GM12801 (cell line): Measurements from ENCODE around the gene IL18R1.

Source experiments
- CTCF ChIP-seq: IDR thresholded peaks from one replicate; pipeline ENCODE4 v1.5.1; 2011; ENCODE audit warnings: control low read depth; ENCODE audit not compliant: insufficient read length; ENCODE audit errors: extremely low read depth

IL18R1 gene

GRCh38 chr2:102336502-102336945 is 19.1 kb upstream of the IL18R1 start:
- no peak for TF ChIP-seq CTCF

GRCh38 chr2:102337012-102337411 is 18.6 kb upstream of the IL18R1 start:
- no peak for TF ChIP-seq CTCF

GRCh38 chr2:102337481-102338386 is 17.9 kb upstream of the IL18R1 start:
- TF ChIP-seq CTCF, result no peak

GRCh38 chr2:102340778-102341177 is 14.8 kb upstream of the IL18R1 start:
- TF ChIP-seq CTCF, result no peak

GRCh38 chr2:102342888-102343287 is 12.7 kb upstream of the IL18R1 start:
- TF ChIP-seq CTCF, result no peak

- no peak for TF ChIP-seq CTCF
These were observed 11.2 kb upstream of the IL18R1 start for GRCh38 chr2:102344397-102344796.

GRCh38 chr2:102345329-102345920 is 10.2 kb upstream of the IL18R1 start:
- TF ChIP-seq CTCF, result no peak
